Duodenal mucosa (tissue), 2 donors: ENCODE measurements around the gene NSF.

Experiments
- H3K27ac ChIP-seq: one replicate; pipeline ENCODE4 v1.7.0; 2013; ENCODE audit warnings: low read depth, low read length
- H3K27me3 ChIP-seq, 2 donors: one replicate each; pipeline ENCODE4 v1.7.0; 2013; ENCODE audit warnings: low read length in 2 of 2, control low read depth in 1 of 2; ENCODE audit not compliant: insufficient read depth in 2 of 2, control insufficient read depth in 1 of 2
- H3K36me3 ChIP-seq, 2 donors: one replicate each; pipeline ENCODE4 v1.7.0; 2013; ENCODE audit warnings: low read length in 2 of 2, control low read depth in 1 of 2; ENCODE audit not compliant: insufficient read depth in 2 of 2, control insufficient read depth in 1 of 2
- H3K4me1 ChIP-seq, 2 donors: one replicate each; pipeline ENCODE4 v1.7.0; 2013; ENCODE audit warnings: low read length in 2 of 2, control low read depth in 1 of 2; ENCODE audit not compliant: insufficient read depth in 2 of 2, control insufficient read depth in 1 of 2
- H3K4me3 ChIP-seq, 2 donors: one replicate each; pipeline ENCODE4 v1.7.0; 2013; ENCODE audit warnings: low read length in 2 of 2, low read depth in 1 of 2
- H3K9ac ChIP-seq, 2 donors: one replicate each; pipeline ENCODE4 v1.7.0; 2013; ENCODE audit warnings: low read length in 2 of 2, low read depth in 1 of 2
- H3K9me3 ChIP-seq, 2 donors: one replicate each; pipeline ENCODE4 v1.7.0; 2013; ENCODE audit warnings: low read length in 2 of 2, control low read depth in 1 of 2; ENCODE audit not compliant: control insufficient read depth in 1 of 2

Gene NSF

GRCh38 chr17:46732754-46733398, 142.4 kb downstream of the NSF start:
- Histone ChIP-seq H3K36me3 (peaks cover 2 to 12% of the 10 kb centered on the region in 2 donors), H3K9ac (no peak overlapping the region), H3K4me1 (no peaks in the 10 kb centered on the region), H3K4me3 (no peak overlapping the region), H3K27ac (no peak overlapping the region), H3K9me3 (no peaks in the 10 kb centered on the region), H3K27me3 (no peaks in the 10 kb centered on the region)

- no peak overlapping the region for H3K9ac ChIP-seq
- no peaks in the 10 kb centered on the region for H3K4me1 ChIP-seq
- H3K36me3 ChIP-seq: peaks cover 2 to 8% of the 10 kb centered on the region in 2 donors
- no peak overlapping the region for H3K27ac ChIP-seq
- H3K4me3 ChIP-seq: no peak overlapping the region
- no peaks in the 10 kb centered on the region for H3K9me3 ChIP-seq
- H3K27me3 ChIP-seq: no peaks in the 10 kb centered on the region
These were observed 143.5 kb downstream of the NSF start for GRCh38 chr17:46733837-46734475.

GRCh38 chr17:46736100-46736499, 145.6 kb downstream of the NSF start:
- peaks cover 0 to 8% of the 10 kb centered on the region in 2 donors for H3K36me3 ChIP-seq
- peaks cover 0 to 4% of the 10 kb centered on the region in 2 donors for H3K4me1 ChIP-seq
- no peaks in the 10 kb centered on the region for H3K27me3 ChIP-seq
- no peak overlapping the region for H3K27ac ChIP-seq
- no peak overlapping the region for H3K9ac ChIP-seq
- no peaks in the 10 kb centered on the region for H3K9me3 ChIP-seq
- H3K4me3 ChIP-seq: no peak overlapping the region

- Histone ChIP-seq H3K4me3 (no peak overlapping the region), H3K36me3 (peaks cover 0 to 8% of the 10 kb centered on the region in 2 donors), H3K9me3 (no peaks in the 10 kb centered on the region), H3K27ac (no peak overlapping the region), H3K27me3 (no peaks in the 10 kb centered on the region), H3K9ac (no peak overlapping the region), H3K4me1 (peaks cover 4 to 10% of the 10 kb centered on the region in 2 donors)
These were observed 146.9 kb downstream of the NSF start for GRCh38 chr17:46737326-46737725.

- Histone ChIP-seq H3K4me3 (no peak overlapping the region), H3K27ac (no peak overlapping the region), H3K36me3 (no peaks in the 10 kb centered on the region), H3K9ac (no peak overlapping the region), H3K27me3 (no peaks in the 10 kb centered on the region), H3K9me3 (no peaks in the 10 kb centered on the region), H3K4me1 (peaks cover 4 to 14% of the 10 kb centered on the region in 2 donors)
These were observed 148.1 kb downstream of the NSF start for GRCh38 chr17:46738544-46738943.

- Histone ChIP-seq H3K4me1 (peaks cover 4 to 14% of the 10 kb centered on the region in 2 donors), H3K9me3 (no peaks in the 10 kb centered on the region), H3K27me3 (no peaks in the 10 kb centered on the region), H3K9ac (no peak overlapping the region), H3K4me3 (no peak overlapping the region), H3K27ac (no peak overlapping the region), H3K36me3 (no peaks in the 10 kb centered on the region)
These were observed 149.5 kb downstream of the NSF start for GRCh38 chr17:46739982-46740381.

- no peaks in the 10 kb centered on the region for H3K9me3 ChIP-seq
- H3K36me3 ChIP-seq: no peaks in the 10 kb centered on the region
- H3K27ac ChIP-seq: no peak overlapping the region
- H3K4me1 ChIP-seq: peaks cover 4 to 14% of the 10 kb centered on the region in 2 donors
- H3K27me3 ChIP-seq: no peaks in the 10 kb centered on the region
- no peak overlapping the region for H3K4me3 ChIP-seq
- H3K9ac ChIP-seq: no peak overlapping the region
These were observed 150.8 kb downstream of the NSF start for GRCh38 chr17:46741122-46741730.

- Histone ChIP-seq H3K9me3 (no peaks in the 10 kb centered on the region), H3K4me1 (peaks cover 4 to 14% of the 10 kb centered on the region in 2 donors), H3K36me3 (no peaks in the 10 kb centered on the region), H3K27ac (no peak overlapping the region), H3K9ac (no peak overlapping the region), H3K4me3 (no peak overlapping the region), H3K27me3 (no peaks in the 10 kb centered on the region)
These were observed 152.2 kb downstream of the NSF start for GRCh38 chr17:46742565-46743270.

- peaks cover 0 to 1% of the 10 kb centered on the region in 2 donors for H3K36me3 ChIP-seq
These were observed 154.0 kb downstream of the NSF start for GRCh38 chr17:46744441-46744840.

GRCh38 chr17:46745376-46745775, 154.9 kb downstream of the NSF start:
- Histone ChIP-seq H3K27ac (no peak overlapping the region), H3K9me3 (no peaks in the 10 kb centered on the region), H3K4me1 (peaks cover 4 to 14% of the 10 kb centered on the region in 2 donors), H3K27me3 (no peaks in the 10 kb centered on the region), H3K9ac (no peak overlapping the region), H3K4me3 (no peak overlapping the region), H3K36me3 (peaks cover 6% of the 10 kb centered on the region in 2 donors)

More at GRCh38 chr17:46744441-46744840, 154.0 kb downstream of the NSF start:
- Histone ChIP-seq H3K9ac (no peak overlapping the region), H3K4me3 (no peak overlapping the region), H3K9me3 (no peaks in the 10 kb centered on the region), H3K27me3 (no peaks in the 10 kb centered on the region), H3K4me1 (peaks cover 4 to 14% of the 10 kb centered on the region in 2 donors), H3K27ac (no peak overlapping the region)
